ENCODE measurements around the gene FBLN7. TPM values are rescaled to one million over a fixed set of nuclear protein-coding genes. Genes with fewer than 3 reads are reported as not detected.

FBLN7 gene
- total RNA-seq, 4 donors from 2014 or later: 2.5 to 5.8 (median 4.0) TPM

DNA sequence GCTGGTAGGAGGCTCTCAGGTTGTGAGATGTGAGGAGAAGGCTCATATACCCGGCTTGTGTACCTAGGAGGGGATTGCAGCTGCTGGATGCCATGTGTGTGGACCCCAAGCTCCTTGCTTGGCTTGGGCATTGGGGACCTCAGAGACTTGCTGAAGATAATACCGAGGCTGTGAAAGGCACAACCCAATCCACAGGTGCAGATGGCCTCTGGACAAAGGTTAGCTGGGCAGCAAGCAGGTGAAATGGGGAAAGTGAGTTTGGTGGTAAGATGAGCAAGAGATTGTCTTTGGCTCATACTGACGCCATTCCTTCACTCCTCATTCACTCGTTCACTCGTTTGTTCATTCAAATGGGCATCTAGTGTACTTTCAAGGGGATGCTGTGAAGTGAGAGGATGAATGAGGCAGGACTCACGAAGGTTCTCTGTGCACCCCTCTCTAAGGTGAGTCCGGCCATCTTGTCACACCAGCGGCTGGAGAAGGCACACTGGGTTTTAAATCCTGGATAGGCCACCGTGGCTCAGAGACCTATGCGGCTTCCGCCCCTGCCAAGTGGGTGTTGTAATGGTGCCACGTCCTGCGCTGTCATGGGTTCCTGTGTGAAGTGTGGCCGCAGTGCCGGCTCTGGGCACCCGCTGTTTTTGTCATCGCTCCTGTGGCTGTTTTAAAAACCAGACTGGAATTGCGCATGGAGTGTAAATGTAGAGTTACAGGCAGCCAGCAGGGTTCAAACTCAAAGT, 13.7 kb downstream of the FBLN7 start:
- Histone ChIP-seq H3K4me1 (peaks cover 14% of the 10 kb centered on the region), H3K36me3 (no peaks in the 10 kb centered on the region), H3K9me3 (no peaks in the 10 kb centered on the region), H3K27me3 (no peaks in the 10 kb centered on the region), H3K4me3 (no peak overlapping the region), H3K27ac (no peak overlapping the region)
- peak in 1 of 2 donors; percentile 62 for DNase-seq (ENCODE audit: low spot score in 2 of 2)
- TF ChIP-seq POLR2AphosphoS5 (IDR thresholded peaks at IDR 0.05): no peak
- 97% methylated on average over 15 of the region's 18 CpGs for WGBS

DNA sequence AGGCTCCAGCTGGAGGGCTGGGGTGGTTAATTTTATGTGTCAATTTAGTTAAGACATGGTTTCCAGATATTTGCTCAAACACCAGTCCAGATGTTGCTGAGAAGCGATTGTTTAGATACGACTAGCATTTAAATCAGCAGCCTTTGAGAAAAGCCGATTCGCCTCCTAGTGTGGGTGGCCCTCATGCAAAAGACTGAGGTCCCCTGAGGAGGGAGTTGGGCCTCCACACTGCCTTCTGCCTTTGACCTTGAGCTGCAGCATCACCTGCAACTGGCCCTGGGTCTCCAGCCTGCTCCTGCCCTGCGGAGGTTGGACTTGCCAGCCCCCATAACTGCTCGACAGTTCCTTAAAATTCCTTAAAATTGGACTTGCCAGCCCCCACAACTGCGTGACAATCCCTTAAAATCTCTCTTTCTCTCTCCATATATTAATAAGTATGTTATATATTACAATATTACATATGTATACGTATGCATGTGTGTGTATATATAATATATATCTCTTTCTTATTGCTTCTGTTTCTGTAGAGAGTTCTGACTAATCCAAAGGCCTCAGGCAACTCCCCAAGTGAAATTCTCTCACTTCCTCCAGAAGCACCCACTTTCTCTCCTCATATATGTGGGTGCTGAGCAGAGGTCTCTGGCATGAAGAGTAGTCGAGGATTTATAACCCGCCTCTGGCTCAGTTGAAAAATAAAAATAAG, 14.4 kb downstream of the FBLN7 start:
- 84% methylated on average over 10 of the region's 10 CpGs for WGBS
- Histone ChIP-seq H3K27ac (no peak overlapping the region), H3K4me3 (no peak overlapping the region), H3K27me3 (no peaks in the 10 kb centered on the region), H3K36me3 (no peaks in the 10 kb centered on the region), H3K4me1 (peaks cover 14% of the 10 kb centered on the region), H3K9me3 (no peaks in the 10 kb centered on the region)
- TF ChIP-seq EP300 (IDR thresholded peaks at IDR 0.05): no peak
- TF ChIP-seq, protein P1, sequence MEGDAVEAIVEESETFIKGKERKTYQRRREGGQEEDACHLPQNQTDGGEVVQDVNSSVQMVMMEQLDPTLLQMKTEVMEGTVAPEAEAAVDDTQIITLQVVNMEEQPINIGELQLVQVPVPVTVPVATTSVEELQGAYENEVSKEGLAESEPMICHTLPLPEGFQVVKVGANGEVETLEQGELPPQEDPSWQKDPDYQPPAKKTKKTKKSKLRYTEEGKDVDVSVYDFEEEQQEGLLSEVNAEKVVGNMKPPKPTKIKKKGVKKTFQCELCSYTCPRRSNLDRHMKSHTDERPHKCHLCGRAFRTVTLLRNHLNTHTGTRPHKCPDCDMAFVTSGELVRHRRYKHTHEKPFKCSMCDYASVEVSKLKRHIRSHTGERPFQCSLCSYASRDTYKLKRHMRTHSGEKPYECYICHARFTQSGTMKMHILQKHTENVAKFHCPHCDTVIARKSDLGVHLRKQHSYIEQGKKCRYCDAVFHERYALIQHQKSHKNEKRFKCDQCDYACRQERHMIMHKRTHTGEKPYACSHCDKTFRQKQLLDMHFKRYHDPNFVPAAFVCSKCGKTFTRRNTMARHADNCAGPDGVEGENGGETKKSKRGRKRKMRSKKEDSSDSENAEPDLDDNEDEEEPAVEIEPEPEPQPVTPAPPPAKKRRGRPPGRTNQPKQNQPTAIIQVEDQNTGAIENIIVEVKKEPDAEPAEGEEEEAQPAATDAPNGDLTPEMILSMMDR (IDR thresholded peaks at IDR 0.05): no peak
- TF ChIP-seq POLR2A (IDR thresholded peaks at IDR 0.05): no peak
- no peak for TF ChIP-seq POLR2AphosphoS5 (IDR thresholded peaks at IDR 0.05)
- DNase-seq (ENCODE audit: low spot score in 2 of 2): peak in 1 of 2 donors; percentile 38

DNA sequence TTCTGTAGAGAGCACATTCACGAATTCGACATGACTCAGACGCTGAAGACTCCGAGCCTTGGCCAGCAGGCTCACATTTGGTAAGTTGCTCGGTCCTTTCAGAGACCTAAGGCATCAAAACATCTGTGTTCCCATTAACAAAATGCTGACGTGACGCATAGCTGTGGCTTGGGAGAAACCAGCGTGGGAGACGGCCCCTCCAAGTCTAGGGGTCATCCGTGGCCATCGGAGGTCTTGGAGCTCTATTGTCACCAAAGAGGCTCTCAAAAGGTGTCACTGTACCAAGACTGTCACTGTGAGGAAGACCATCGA, 14.9 kb downstream of the FBLN7 start:
- no peak for TF ChIP-seq POLR2A (IDR thresholded peaks at IDR 0.05)
- no peak for TF ChIP-seq EP300 (IDR thresholded peaks at IDR 0.05)
- TF ChIP-seq, protein P1 (IDR thresholded peaks at IDR 0.05): no peak
- no peak for TF ChIP-seq POLR2AphosphoS5 (IDR thresholded peaks at IDR 0.05)
- no peaks in the 10 kb centered on the region for H3K9me3 ChIP-seq
- no peak overlapping the region for H3K27ac ChIP-seq
- H3K27me3 ChIP-seq: no peaks in the 10 kb centered on the region
- H3K4me1 ChIP-seq: peaks cover 10% of the 10 kb centered on the region
- peak in 1 of 2 donors; percentile 79 for DNase-seq (ENCODE audit: low spot score in 2 of 2)
- H3K36me3 ChIP-seq: no peaks in the 10 kb centered on the region
- H3K4me3 ChIP-seq: no peak overlapping the region
- WGBS: 82% methylated on average over 12 of the region's 12 CpGs

DNA sequence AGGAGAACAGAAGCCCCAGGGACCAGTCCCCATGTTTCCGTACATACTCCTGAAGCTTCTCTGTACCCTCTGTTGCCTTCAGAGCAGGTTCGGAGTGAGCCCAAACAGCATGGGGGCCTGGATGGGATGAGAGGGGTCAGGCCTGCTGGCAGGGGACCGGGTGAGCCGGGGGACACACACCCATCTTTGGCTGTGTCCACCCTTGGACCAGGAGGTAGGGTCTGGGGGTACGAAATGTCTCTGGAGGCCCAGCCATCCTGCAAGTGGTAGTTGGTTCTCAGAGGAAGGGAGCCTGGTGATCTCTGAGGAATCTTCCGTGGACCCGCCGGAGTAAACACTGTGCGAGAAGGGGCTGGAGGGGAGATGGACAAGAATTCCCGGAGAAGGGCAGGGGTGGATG, 15.3 kb downstream of the FBLN7 start:
- H3K9me3 ChIP-seq: no peaks in the 10 kb centered on the region
- H3K27ac ChIP-seq: no peak overlapping the region
- peak in 1 of 2 donors; percentile 69 for DNase-seq (ENCODE audit: low spot score in 2 of 2)
- WGBS: 94% methylated on average over 7 of the region's 10 CpGs
- H3K36me3 ChIP-seq: no peaks in the 10 kb centered on the region
- no peaks in the 10 kb centered on the region for H3K27me3 ChIP-seq
- TF ChIP-seq POLR2A (IDR thresholded peaks at IDR 0.05): no peak
- no peak for TF ChIP-seq EP300 (IDR thresholded peaks at IDR 0.05)
- TF ChIP-seq, protein P1 (IDR thresholded peaks at IDR 0.05): no peak
- TF ChIP-seq POLR2AphosphoS5 (IDR thresholded peaks at IDR 0.05): no peak
- no peak overlapping the region for H3K4me3 ChIP-seq
- H3K4me1 ChIP-seq: peaks cover 10% of the 10 kb centered on the region

DNA sequence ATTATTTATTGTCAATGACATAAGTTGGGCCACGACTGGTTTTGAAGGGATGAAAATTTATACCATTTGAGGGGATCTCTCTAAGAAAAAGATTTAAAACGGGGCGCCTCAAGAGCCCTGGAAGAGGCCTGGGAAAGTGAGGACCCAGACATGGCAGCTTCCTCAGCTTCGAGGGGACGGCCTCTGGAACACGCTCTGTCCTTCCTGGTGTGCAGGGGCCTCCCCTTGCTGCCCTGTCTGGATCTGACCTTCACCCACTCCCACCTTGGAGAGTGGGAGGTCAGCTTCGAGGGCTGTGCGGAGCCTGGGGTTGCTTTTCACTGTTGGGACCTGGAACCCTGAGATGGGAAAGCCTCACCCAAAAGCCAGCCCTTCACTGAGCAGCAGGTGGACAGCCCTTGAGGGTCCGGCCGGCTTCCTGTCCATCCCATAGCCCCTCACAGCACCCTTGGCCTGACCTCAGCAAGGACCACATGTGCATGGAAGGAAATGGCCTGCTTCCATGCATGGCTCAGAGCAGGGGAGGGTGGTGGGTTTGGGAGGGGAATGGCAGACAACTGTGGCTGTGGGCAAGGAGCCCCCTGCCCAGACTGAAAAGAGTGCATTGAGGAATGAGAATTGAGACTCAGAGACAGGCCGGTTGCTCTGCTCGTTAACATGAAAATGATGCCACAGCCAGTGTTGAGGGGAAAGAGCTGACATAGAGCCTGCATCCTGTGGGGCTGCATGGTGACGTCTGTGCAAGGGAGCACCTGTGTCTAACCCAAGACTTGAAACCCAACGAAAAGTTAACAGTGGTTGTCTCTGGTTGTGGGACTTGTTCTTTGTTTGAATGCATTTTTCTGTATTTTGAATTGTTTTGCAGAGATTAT, 16.3 kb downstream of the FBLN7 start:
- DNase-seq (ENCODE audit: low spot score in 2 of 2): peak in 1 of 2 donors; percentile 67
- Histone ChIP-seq H3K27ac (no peak overlapping the region), H3K36me3 (no peaks in the 10 kb centered on the region), H3K4me3 (no peak overlapping the region), H3K9me3 (no peaks in the 10 kb centered on the region), H3K27me3 (no peaks in the 10 kb centered on the region), H3K4me1 (peaks cover 10% of the 10 kb centered on the region)
- WGBS: 86% methylated on average over 12 of the region's 14 CpGs
- TF ChIP-seq EP300 (IDR thresholded peaks at IDR 0.05) (no peak), POLR2AphosphoS5 (IDR thresholded peaks at IDR 0.05) (no peak), POLR2A (IDR thresholded peaks at IDR 0.05) (no peak)
- TF ChIP-seq, protein P1 (IDR thresholded peaks at IDR 0.05): no peak

Measured in suprapubic skin (tissue), 4 donors.